H1 (cell line): Measurements from ENCODE around the gene INPP4B. TPM values are rescaled to one million over a fixed set of nuclear protein-coding genes. Genes with fewer than 3 reads are reported as not detected.

Experiments used
- CTCF ChIP-seq, 3 experiments: IDR thresholded peaks; 1 replicate in 2 of 3; 2 replicates in 1 of 3; pipeline versions ENCODE4 v1.5.1 to v1.6.1; 2011; ENCODE audit warnings: low read length in 3 of 3, mild to moderate bottlenecking in 3 of 3, inconsistent platforms in 2 of 3, low read depth in 1 of 3, moderate library complexity in 1 of 3; ENCODE audit not compliant: insufficient read depth in 1 of 3; ENCODE audit errors: control extremely low read depth in 1 of 3
- FOSL1 ChIP-seq: IDR thresholded peaks from 2 replicates; pipeline ENCODE4 v1.6.1; 2011; ENCODE audit warnings: mild to moderate bottlenecking, low read depth, low read length, moderate library complexity; ENCODE audit not compliant: insufficient read depth
- JUN ChIP-seq: IDR thresholded peaks from 2 replicates; pipeline ENCODE4 v1.6.1; 2011; ENCODE audit warnings: low read depth, mild to moderate bottlenecking, improper control_type of control experiment, low read length
- POLR2A ChIP-seq, 2 experiments: IDR thresholded peaks; 1 replicate in 1 of 2; 2 replicates in 1 of 2; pipeline ENCODE4 v1.6.1; 2011; ENCODE audit warnings: low read depth in 2 of 2, low read length in 2 of 2, mild to moderate bottlenecking in 2 of 2; ENCODE audit errors: control extremely low read depth in 1 of 2
- polyA plus RNA-seq, 7 experiments: library from polyadenylated mRNA; depleted of rRNA in 3 of 7; stranded (reverse) in 5 of 7; unstranded in 2 of 7; fragments of >200 nt in 5 of 7; fragments of 200-250 nt in 2 of 7; gene quantifications; 1 replicate in 5 of 7; 2 replicates in 1 of 7; 4 replicates in 1 of 7; pipeline versions ENCODE4 v1.2.1 to v1.2.3, GENCODE V29; 2011 to 2013; ENCODE audit warnings: missing spikeins in 2 of 7, mixed read lengths in 2 of 7
- total RNA-seq: library from RNA; stranded (reverse); fragmentation: NEBNext Ultra II Directional; extraction: Animal tissue kit (Norgen Biotek cat#: 25700); gene quantifications from 2 replicates; pipeline ENCODE4 v1.2.1, GENCODE V29; 2021

The INPP4B gene
- total and polyA plus RNA-seq, 2 of the 8 experiments (the other 6 are each of a cell fraction or from before 2014, with no cell fraction given) = 0.11 to 0.54 TPM

- TF ChIP-seq CTCF (IDR thresholded peaks at IDR 0.05; ENCODE audit: control extremely low read depth in 1 of 3, insufficient read depth in 1 of 3, low read depth in 1 of 3, low read length in 3 of 3) (no peak), POLR2A (IDR thresholded peaks at IDR 0.05; ENCODE audit: control extremely low read depth in 1 of 2, low read depth in 2 of 2, low read length in 2 of 2) (no peak), JUN (no peak), FOSL1 (no peak)
Observed at GRCh38 chr4:142016031-142016430, 830.1 kb downstream of the INPP4B start (continued).
